Measurements from ENCODE around the gene PTPRG. TPM values are rescaled to one million over a fixed set of nuclear protein-coding genes. Genes with fewer than 3 reads are reported as not detected.

PTPRG gene
- total and polyA plus RNA-seq, 2 experiments from 2014 or later = 11.5 to 39.6 TPM

- no peaks in the 10 kb centered on the region for H3K9me2 ChIP-seq (ENCODE audit: insufficient read depth)
- H4K20me1 ChIP-seq (ENCODE audit: insufficient read depth) = no peaks in the 10 kb centered on the region
- no peaks in the 10 kb centered on the region for H3F3A ChIP-seq (ENCODE audit: insufficient read depth)
- H3K4me1 ChIP-seq (ENCODE audit: insufficient read depth) = no peaks in the 10 kb centered on the region
- H3K79me2 ChIP-seq (ENCODE audit: insufficient read depth) = no peaks in the 10 kb centered on the region
- no peaks in the 10 kb centered on the region for H3K27me3 ChIP-seq (replicated peaks; ENCODE audit: insufficient read depth)
- 89 to 90% methylated on average over 9 of the region's 9 CpGs for WGBS, 2 experiments (ENCODE audit: low coverage in 1 of 2, low lambda C conversion rate in 2 of 2, missing lambda C conversion rate in 2 of 2)
- H2AFZ ChIP-seq = no peak overlapping the region
- TF ChIP-seq EZH2phosphoT487 (IDR thresholded peaks at IDR 0.05; ENCODE audit: insufficient read depth, low read depth) = no peak
- TF ChIP-seq EZH2 (IDR thresholded peaks at IDR 0.05; ENCODE audit: insufficient read depth, poor library complexity, severe bottlenecking) = no peak
- no peak for DNase-seq
- in situ Hi-C loops (cut with MboI) = no loop called here
- H3K9ac ChIP-seq = no peak overlapping the region
- H3K4me2 ChIP-seq (ENCODE audit: unreplicated experiment) = no peak overlapping the region
- H3K4me3 ChIP-seq = no peak overlapping the region
- no peaks in the 10 kb centered on the region for H3K36me3 ChIP-seq (ENCODE audit: low read depth)
- no peak overlapping the region for H3K27ac ChIP-seq
- no peaks in the 10 kb centered on the region for H3K9me3 ChIP-seq (ENCODE audit: low read depth)
Measured at GRCh38 chr3:62010989-62011388, 449.6 kb downstream of the PTPRG start.

GRCh38 chr3:62011666-62012065 lies 450.3 kb downstream of the PTPRG start:
- no peaks in the 10 kb centered on the region for H3F3A ChIP-seq (ENCODE audit: insufficient read depth)
- H3K9me2 ChIP-seq (ENCODE audit: insufficient read depth) = no peaks in the 10 kb centered on the region
- peak; percentile 45 for DNase-seq
- H3K36me3 ChIP-seq (ENCODE audit: low read depth) = no peaks in the 10 kb centered on the region
- no peaks in the 10 kb centered on the region; the same call in 1 of the 2 replicates for H4K20me1 ChIP-seq (ENCODE audit: insufficient read depth)
- no peaks in the 10 kb centered on the region for H3K9me3 ChIP-seq (ENCODE audit: low read depth)
- TF ChIP-seq EZH2phosphoT487 (IDR thresholded peaks at IDR 0.05; ENCODE audit: insufficient read depth, low read depth) = no peak
- no peak overlapping the region for H3K27ac ChIP-seq
- H3K4me3 ChIP-seq = no peak overlapping the region
- in situ Hi-C loops (cut with MboI) = no loop called here
- H3K9ac ChIP-seq = no peak overlapping the region
- H3K4me2 ChIP-seq (ENCODE audit: unreplicated experiment) = no peak overlapping the region
- H3K27me3 ChIP-seq (replicated peaks; ENCODE audit: insufficient read depth) = no peaks in the 10 kb centered on the region
- 74 to 78% methylated on average over 5 of the region's 5 CpGs for WGBS, 2 experiments (ENCODE audit: low coverage in 1 of 2, low lambda C conversion rate in 2 of 2, missing lambda C conversion rate in 2 of 2)
- no peaks in the 10 kb centered on the region for H3K4me1 ChIP-seq (ENCODE audit: insufficient read depth)
- H2AFZ ChIP-seq = no peak overlapping the region
- H3K79me2 ChIP-seq (ENCODE audit: insufficient read depth) = no peaks in the 10 kb centered on the region

- 90 to 91% methylated on average over 7 of the region's 7 CpGs for WGBS, 2 experiments (ENCODE audit: low coverage in 1 of 2, low lambda C conversion rate in 2 of 2, missing lambda C conversion rate in 2 of 2)
- Histone ChIP-seq H3K4me1 (ENCODE audit: insufficient read depth) (no peaks in the 10 kb centered on the region), H3K9ac (no peak overlapping the region), H3F3A (ENCODE audit: insufficient read depth) (no peaks in the 10 kb centered on the region), H3K4me2 (ENCODE audit: unreplicated experiment) (no peak overlapping the region), H3K27me3 (replicated peaks; ENCODE audit: insufficient read depth) (no peaks in the 10 kb centered on the region), H3K27ac (no peak overlapping the region), H2AFZ (no peak overlapping the region), H3K79me2 (ENCODE audit: insufficient read depth) (no peaks in the 10 kb centered on the region), H3K9me2 (ENCODE audit: insufficient read depth) (no peaks in the 10 kb centered on the region), H4K20me1 (ENCODE audit: insufficient read depth) (no peaks in the 10 kb centered on the region; the same call in 1 of the 2 replicates), H3K36me3 (ENCODE audit: low read depth) (no peaks in the 10 kb centered on the region), H3K9me3 (ENCODE audit: low read depth) (no peaks in the 10 kb centered on the region), H3K4me3 (no peak overlapping the region)
- no peak for DNase-seq
- in situ Hi-C loops (cut with MboI) = no loop called here
- TF ChIP-seq EZH2 (IDR thresholded peaks at IDR 0.05; ENCODE audit: insufficient read depth, poor library complexity, severe bottlenecking) (no peak), EZH2phosphoT487 (IDR thresholded peaks at IDR 0.05; ENCODE audit: insufficient read depth, low read depth) (no peak)
Measured at GRCh38 chr3:62013951-62014350, 452.6 kb downstream of the PTPRG start.

- TF ChIP-seq EZH2 (IDR thresholded peaks at IDR 0.05; ENCODE audit: insufficient read depth, poor library complexity, severe bottlenecking) (no peak), EZH2phosphoT487 (IDR thresholded peaks at IDR 0.05; ENCODE audit: insufficient read depth, low read depth) (no peak)
- 95 to 96% methylated on average over 3 of the region's 3 CpGs for WGBS, 2 experiments (ENCODE audit: low coverage in 1 of 2, low lambda C conversion rate in 2 of 2, missing lambda C conversion rate in 2 of 2)
- Histone ChIP-seq H3K27me3 (replicated peaks; ENCODE audit: insufficient read depth) (no peaks in the 10 kb centered on the region), H3F3A (ENCODE audit: insufficient read depth) (no peaks in the 10 kb centered on the region), H3K27ac (no peak overlapping the region), H3K4me3 (no peak overlapping the region), H3K9me3 (ENCODE audit: low read depth) (no peaks in the 10 kb centered on the region), H3K4me2 (ENCODE audit: unreplicated experiment) (no peak overlapping the region), H3K9me2 (ENCODE audit: insufficient read depth) (no peaks in the 10 kb centered on the region), H3K4me1 (ENCODE audit: insufficient read depth) (no peaks in the 10 kb centered on the region), H2AFZ (no peak overlapping the region), H3K9ac (no peak overlapping the region), H3K36me3 (ENCODE audit: low read depth) (no peaks in the 10 kb centered on the region), H4K20me1 (ENCODE audit: insufficient read depth) (no peaks in the 10 kb centered on the region; the same call in 1 of the 2 replicates), H3K79me2 (ENCODE audit: insufficient read depth) (no peaks in the 10 kb centered on the region)
- in situ Hi-C loops (cut with MboI) = no loop called here
- no peak for DNase-seq
Measured at GRCh38 chr3:62015111-62015510, 453.7 kb downstream of the PTPRG start.

GRCh38 chr3:62019906-62020305 lies 458.5 kb downstream of the PTPRG start:
- no peaks in the 10 kb centered on the region for H3K27me3 ChIP-seq (replicated peaks; ENCODE audit: insufficient read depth)
- no peaks in the 10 kb centered on the region for H3F3A ChIP-seq (ENCODE audit: insufficient read depth)
- H3K4me3 ChIP-seq = no peak overlapping the region
- H3K27ac ChIP-seq = no peak overlapping the region
- H3K36me3 ChIP-seq (ENCODE audit: low read depth) = no peaks in the 10 kb centered on the region
- H3K9ac ChIP-seq = no peak overlapping the region
- H2AFZ ChIP-seq = no peak overlapping the region
- no peak for TF ChIP-seq EZH2phosphoT487 (IDR thresholded peaks at IDR 0.05; ENCODE audit: insufficient read depth, low read depth)
- no peak for TF ChIP-seq EZH2 (IDR thresholded peaks at IDR 0.05; ENCODE audit: insufficient read depth, poor library complexity, severe bottlenecking)
- WGBS, 2 experiments (ENCODE audit: low coverage in 1 of 2, low lambda C conversion rate in 2 of 2, missing lambda C conversion rate in 2 of 2) = 51 to 59% methylated on average over 1 of the region's 1 CpG
- no peaks in the 10 kb centered on the region for H3K4me1 ChIP-seq (ENCODE audit: insufficient read depth)
- H3K9me2 ChIP-seq (ENCODE audit: insufficient read depth) = no peaks in the 10 kb centered on the region
- H3K4me2 ChIP-seq (ENCODE audit: unreplicated experiment) = no peak overlapping the region
- in situ Hi-C loops (cut with MboI) = no loop called here
- no peaks in the 10 kb centered on the region for H3K79me2 ChIP-seq (ENCODE audit: insufficient read depth)
- H4K20me1 ChIP-seq (ENCODE audit: insufficient read depth) = peaks cover 5% of the 10 kb centered on the region; the same call in 1 of the 2 replicates
- DNase-seq = no peak
- H3K9me3 ChIP-seq (ENCODE audit: low read depth) = no peaks in the 10 kb centered on the region

Data from GM23248 (cell line).